Measurements from ENCODE around the gene CCNH.

CCNH gene

DNA sequence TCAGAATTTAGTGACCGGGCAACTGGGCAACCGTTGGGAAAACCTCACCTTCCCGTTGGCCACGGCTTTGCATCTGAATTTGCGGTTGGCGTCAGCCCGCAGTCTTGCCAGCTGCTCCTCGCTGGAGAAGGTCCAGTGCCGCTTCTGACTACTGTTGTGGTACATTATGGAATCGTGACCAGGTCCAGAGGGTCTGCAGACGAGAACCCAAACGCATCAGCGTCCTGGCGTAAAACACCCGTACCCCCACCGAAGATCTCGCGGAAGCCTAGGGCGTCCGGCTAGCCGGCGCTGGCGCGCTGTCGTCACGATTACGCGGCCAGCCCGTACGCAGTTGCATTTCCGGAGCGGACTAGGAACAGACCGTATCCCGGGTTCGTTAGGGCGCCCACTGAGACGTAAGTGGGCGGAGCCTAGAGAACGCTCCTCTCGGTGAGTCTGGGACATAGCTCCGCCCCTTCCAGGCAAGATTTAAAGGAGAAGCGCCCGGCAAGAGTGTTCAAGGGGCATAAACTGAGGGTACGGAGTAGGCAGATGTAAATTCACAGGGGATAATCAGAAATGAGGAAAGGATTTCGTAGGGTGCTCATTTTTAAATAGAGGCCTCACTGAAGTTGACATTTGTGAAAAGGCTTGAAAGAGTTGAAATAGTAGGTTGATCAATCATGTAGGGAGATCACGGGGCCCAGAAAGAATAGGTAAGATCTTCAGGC is at the start of gene CCNH:
Gene CCNH, minus strand, starts transcription at position 301 of the 713 bp plus-strand sequence. Its CDS starts 136 bp downstream, at position 165.
- peak; percentile 97 for DNase-seq (ENCODE audit: low read depth)

DNA sequence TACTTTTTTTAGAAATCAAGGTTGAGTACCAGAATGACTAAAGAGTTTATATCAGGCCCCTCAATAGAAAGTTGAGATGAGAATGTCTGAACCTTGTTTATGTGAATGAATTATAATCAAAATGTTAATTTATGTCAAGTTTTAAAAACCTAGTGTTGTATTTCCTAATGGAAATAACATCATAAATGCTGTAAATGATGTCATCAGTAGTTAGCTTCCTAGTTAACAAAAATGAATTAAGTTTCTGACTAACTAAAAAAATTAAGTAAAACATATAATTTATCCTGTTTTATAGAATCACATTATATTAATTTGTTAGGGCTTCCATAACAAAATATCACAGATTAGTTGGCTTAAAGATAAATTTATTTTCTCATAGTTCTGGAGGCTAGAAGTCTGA is 45.0 kb upstream of the CCNH start:
- DNase-seq (ENCODE audit: low read depth), result no peak

DNA sequence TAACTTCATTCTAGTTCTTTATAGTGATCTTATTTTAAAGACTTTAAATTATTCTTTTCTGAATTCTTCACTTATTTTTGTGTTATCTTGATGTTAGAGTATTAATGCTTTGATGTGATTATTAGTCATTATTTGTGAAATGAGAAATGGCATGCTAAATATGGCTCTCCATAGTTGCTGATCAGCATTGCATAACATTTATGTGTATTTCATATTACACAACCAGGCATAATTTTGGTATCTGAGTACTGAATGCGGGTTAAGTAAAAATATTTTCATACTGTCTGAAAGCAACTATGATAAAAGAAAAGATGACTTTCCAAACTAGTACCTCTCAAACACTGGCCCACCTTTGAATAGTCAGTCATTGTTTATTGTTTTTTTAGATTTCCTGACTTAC is 41.1 kb upstream of the CCNH start:
- DNase-seq (ENCODE audit: low read depth), result no peak

DNA sequence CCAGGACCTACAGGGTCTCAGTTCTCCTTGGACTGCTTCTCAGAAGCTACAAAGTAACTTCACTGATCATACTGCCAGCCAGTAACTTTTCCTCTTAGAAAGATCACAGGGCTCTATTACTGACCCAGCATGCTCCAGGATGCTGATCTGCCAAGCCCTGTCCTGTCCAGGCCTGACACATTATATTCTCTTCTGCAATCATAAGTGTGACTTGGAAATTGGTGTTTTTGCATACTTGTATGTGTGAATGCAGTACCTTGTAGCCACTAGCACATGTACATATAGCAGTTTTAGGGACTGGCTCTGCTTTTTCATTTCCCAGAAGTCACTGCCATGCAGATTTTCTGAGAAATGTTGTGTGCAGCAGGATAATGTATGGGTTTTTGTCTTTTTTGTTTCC is 40.1 kb upstream of the CCNH start:
- DNase-seq (ENCODE audit: low read depth), result no peak

DNA sequence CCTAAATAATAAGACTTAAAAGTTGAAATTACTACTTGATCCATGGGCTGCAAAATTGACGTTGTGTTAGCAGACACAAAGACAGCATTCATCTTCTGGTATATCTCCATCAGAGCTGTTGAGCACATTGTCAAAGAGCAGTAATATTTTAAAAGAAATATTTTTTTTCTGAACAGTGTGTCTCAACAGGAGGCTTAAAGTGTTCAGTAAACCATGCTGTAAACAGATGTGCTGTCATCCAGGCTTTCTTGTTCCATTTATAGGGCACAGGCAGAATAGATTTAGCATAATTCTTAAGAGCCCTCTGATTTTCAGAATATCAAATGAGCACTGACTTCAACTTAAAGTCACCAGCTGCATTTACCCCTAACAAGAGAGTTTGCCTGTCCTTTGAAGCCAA is 29.7 kb upstream of the CCNH start:
- DNase-seq (ENCODE audit: low read depth), result no peak

GRCh38 chr5:87438231-87438630 is 25.5 kb upstream of the CCNH start:
- no peak for DNase-seq (ENCODE audit: low read depth)

DNA sequence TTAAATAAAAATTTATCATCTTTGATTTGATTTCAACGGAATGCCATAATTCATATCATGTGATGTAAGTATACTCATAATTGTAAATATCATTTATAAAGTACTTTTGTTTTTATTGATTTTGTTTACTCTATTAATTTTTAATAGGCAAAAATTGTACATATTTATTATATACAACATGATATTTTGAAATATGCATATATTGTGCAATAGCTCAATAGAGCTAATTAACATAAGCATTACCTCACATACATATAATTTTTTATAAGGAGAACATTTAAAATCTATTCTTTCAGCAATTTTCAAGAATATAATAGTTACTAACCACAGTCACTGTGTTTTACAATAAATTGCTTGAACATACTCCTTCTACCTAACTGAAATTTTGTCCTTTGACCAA is 25.0 kb upstream of the CCNH start:
- no peak for DNase-seq (ENCODE audit: low read depth)

DNA sequence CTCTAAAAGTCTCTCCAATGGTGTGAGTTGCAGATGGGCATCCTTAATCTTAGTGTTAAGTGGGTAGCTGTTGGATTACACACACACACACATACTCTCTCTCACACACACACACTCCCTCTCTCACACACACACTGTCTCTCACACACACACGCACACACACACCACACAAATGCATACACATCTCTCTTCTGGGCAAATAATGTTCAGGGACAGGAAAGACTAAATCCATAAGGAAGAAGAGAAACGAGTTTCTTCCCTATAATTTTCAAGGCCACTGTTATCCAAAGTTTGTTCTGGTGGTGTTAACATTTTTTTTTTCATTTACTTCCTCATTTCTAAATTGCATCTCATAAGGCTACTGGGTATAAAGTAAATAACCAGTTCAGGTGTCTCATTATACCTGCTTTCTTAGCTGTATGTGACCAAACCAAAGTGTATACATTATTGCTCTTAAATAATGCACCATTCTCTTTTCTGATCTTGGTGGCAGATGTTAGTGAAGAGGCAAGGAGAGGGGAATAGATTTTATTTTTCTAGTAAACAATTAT is 22.5 kb upstream of the CCNH start:
- DNase-seq (ENCODE audit: low read depth), result no peak

- no peak for DNase-seq (ENCODE audit: low read depth)
These were observed 21.7 kb upstream of the CCNH start for GRCh38 chr5:87434461-87434860.

DNA sequence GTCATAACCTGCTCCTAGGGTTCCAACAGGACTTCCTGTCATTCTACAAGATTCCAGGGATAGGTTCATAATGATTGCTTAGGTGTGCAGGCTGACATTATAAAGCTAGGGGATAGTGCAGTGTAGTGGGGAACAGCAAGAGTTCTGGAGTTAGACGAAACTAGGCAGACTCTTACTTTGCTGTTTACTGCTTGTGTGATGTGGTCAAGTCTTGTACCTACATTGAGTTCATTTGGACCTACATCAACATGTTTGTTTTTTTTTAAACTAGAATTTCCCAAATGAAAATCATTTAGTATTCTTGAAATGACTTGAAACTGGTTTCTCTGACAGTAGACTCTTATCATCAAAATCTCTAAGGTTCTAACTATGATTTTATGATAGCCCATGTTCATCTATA is 21.2 kb upstream of the CCNH start:
- no peak for DNase-seq (ENCODE audit: low read depth)

DNA sequence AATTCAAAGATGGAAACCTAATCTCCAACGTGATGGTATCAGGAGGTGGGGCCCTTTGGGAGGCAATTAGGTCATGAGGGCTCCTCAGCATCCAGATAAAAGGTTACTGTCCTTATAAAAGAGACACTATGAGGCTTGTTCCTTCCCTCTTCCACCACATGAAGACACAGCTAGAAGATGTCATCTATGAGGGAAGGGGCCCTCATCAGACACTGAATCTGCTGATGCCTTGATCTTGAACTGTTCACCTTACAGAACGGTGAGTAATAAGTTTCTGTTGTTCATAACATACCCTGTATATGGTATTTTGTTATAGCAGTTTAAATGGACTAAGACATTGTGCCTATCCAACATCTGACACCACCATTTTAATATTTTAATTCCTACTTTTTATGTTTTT is 19.7 kb upstream of the CCNH start:
- DNase-seq (ENCODE audit: low read depth), result no peak

GRCh38 chr5:87430863-87431457 is 18.2 kb upstream of the CCNH start:
- DNase-seq (ENCODE audit: low read depth), result no peak

- no peak for DNase-seq (ENCODE audit: low read depth)
These were observed 11.0 kb upstream of the CCNH start for GRCh38 chr5:87423755-87424154.

- DNase-seq (ENCODE audit: low read depth), result no peak
These were observed 8.6 kb upstream of the CCNH start for GRCh38 chr5:87421307-87421706.

GRCh38 chr5:87418506-87418905 is 5.8 kb upstream of the CCNH start:
- no peak for DNase-seq (ENCODE audit: low read depth)

DNA sequence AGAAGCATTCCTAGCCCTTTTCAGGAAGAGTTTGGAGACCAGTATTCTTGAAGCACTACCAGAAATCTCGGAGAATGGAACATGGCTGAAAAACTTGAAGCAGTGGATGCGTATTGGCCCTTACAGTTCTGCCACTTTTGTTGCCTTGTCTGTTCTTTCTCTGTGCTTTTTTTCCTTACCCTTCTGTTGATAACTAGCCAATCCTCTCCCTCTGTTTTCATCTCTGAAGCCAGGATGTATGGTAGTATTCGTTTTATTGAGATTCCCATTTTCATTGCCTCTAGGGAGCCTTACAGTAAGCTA is 564 bp upstream of the CCNH start:
- no peak for DNase-seq (ENCODE audit: low read depth)

DNA sequence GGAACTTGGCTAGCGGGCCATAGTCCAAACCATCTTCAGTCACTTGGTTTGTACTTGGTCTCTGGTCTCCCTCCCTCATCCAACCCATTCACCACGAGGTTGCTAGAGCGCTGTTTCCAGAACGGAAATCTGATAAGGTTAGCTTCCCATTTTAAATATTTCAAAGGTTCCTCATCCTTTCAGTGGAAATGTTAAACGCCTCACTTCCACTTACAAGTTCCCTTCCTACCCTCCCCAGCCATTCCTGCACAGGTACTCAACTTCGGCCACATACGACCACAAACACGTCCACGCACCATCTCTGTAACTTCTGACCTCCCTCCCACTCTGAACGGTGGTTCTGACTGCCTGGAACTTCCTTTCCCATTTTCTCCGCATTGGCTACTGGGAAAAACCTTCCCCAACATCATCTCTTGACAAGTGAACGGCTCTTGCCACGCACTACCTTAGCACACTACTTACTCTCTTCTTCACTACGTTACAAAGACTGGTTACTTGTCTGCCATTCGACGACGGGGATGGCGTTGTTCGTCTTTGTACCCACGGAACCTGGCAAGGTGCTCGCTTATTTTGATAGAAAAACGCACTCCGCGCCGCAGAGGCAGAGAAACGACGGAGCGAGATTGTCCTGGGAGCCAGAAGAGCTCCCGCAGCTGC is 629 bp downstream of the CCNH start:
- DNase-seq (ENCODE audit: low read depth), result peak; percentile 53

- no peak for DNase-seq (ENCODE audit: low read depth)
These were observed 1.2 kb downstream of the CCNH start for GRCh38 chr5:87411586-87411972.

DNA sequence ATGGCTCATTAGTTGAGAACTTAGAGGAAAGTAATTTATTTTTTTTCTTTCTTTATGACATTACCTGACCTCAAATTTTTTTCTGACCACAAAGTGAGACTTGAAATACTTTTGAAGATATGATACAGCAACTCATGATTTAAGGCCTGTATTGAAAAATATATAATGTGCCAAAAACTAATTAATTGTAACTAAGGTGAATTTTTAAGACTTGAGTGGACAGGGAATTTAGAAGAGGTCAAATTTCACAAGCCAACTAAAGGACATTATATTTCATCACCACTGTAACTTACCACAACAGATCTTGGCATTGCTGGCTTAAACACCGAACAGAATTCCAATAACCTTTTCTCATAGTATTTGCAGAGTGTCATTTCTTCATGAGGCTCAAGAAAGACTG is 1.8 kb downstream of the CCNH start:
- DNase-seq (ENCODE audit: low read depth), result peak; percentile 87

GRCh38 chr5:87408204-87408603 is 4.5 kb downstream of the CCNH start:
- no peak for DNase-seq (ENCODE audit: low read depth)

DNA sequence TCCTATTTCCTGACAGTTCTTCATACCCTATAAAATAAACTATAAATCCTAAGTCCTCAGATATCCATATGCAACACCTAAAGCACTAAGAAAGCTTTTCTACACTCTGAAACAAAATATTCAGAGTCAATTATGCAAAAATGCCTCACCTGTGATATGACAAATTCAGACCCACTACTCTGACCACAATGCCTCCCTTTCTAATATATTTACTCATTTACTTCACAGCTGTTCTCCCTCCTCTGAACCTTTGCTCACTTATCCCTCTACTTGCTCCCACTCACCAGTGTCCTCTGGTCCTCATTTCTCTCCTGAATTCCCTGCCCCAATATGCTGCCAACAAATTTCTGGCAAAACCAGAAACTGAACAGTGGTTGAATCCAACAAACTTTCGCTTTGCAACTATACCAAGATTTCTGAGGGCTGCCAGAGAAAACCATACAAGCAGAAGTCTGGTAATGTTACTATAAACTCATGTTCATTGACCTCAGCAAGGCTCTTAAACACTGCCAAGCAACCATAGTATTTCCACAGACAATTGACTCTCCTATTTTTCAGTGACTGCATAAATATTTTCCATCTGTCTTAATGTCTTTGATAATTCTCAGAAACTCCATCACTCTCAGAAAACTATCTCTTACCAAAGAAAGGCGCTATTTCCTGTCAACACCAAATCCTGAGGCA is 7.1 kb downstream of the CCNH start:
- DNase-seq (ENCODE audit: low read depth), result peak; percentile 64

DNA sequence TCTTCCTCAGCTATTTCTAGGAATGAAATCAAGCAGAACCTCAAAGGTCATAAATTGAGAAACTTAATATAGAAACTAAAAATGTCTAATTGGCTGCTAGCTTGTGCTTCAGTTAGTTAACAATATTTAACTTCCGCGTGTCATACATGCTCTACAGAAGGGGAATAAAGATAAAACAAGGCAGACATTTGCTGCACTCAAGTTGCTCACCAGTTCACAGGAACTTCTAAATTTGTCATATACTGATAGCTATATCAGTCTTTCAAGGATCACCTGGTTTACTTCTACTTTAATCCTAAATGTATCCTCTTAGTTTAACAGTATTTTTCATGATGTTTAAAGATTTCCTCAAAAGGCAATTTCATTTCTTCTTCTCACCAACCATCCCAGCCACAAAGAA is 8.4 kb downstream of the CCNH start:
- no peak for DNase-seq (ENCODE audit: low read depth)

- DNase-seq (ENCODE audit: low read depth), result no peak
These were observed 8.8 kb downstream of the CCNH start for GRCh38 chr5:87403899-87404298.

Data from fibroblast of gingiva (primary cell).